ENCODE measurements around the gene GPHA2.
A peak's percentile ranks its signal among the peaks of the same experiment; 100 is the strongest.

The GPHA2 gene

GRCh38 chr11:64925536-64926436 lies 9.9 kb downstream of the GPHA2 start:
- peak overlapping the region; percentile 81 for H3K9ac ChIP-seq (ENCODE audit: low read length)
- peaks cover 5% of the 10 kb centered on the region for H3K36me3 ChIP-seq (ENCODE audit: control insufficient read depth, insufficient read depth, low read length)
- no peaks in the 10 kb centered on the region for H3K27me3 ChIP-seq (ENCODE audit: control insufficient read depth, insufficient read depth, low read length)
- peaks cover 23% of the 10 kb centered on the region for H3K4me1 ChIP-seq (ENCODE audit: control insufficient read depth, insufficient read depth, low read length)
- peak overlapping the region; percentile 89 for H3K4me3 ChIP-seq (ENCODE audit: low read length)
- no peaks in the 10 kb centered on the region for H3K9me3 ChIP-seq (ENCODE audit: control insufficient read depth, low read length)

GRCh38 chr11:64924910-64925284 lies 10.8 kb downstream of the GPHA2 start:
- H3K27me3 ChIP-seq (ENCODE audit: control insufficient read depth, insufficient read depth, low read length), result no peaks in the 10 kb centered on the region
- peaks cover 5% of the 10 kb centered on the region for H3K36me3 ChIP-seq (ENCODE audit: control insufficient read depth, insufficient read depth, low read length)
- peaks cover 23% of the 10 kb centered on the region for H3K4me1 ChIP-seq (ENCODE audit: control insufficient read depth, insufficient read depth, low read length)
- H3K4me3 ChIP-seq (ENCODE audit: low read length), result peak overlapping the region; percentile 89
- H3K9me3 ChIP-seq (ENCODE audit: control insufficient read depth, low read length), result no peaks in the 10 kb centered on the region
- peak overlapping the region; percentile 81 for H3K9ac ChIP-seq (ENCODE audit: low read length)

GRCh38 chr11:64923944-64924909 lies 11.5 kb downstream of the GPHA2 start, which contains the start of gene PPP2R5B:
PPP2R5B (plus strand) TSS chr11:64924689; CDS start chr11:64925735, 1,046 bp downstream.
- H3K9me3 ChIP-seq (ENCODE audit: control insufficient read depth, low read length), result no peaks in the 10 kb centered on the region
- peak within 1 kb of the TSS; percentile 81 for H3K9ac ChIP-seq (ENCODE audit: low read length)
- no peaks in the 10 kb centered on the region for H3K27me3 ChIP-seq (ENCODE audit: control insufficient read depth, insufficient read depth, low read length)
- H3K4me3 ChIP-seq (ENCODE audit: low read length), result peak within 1 kb of the TSS; percentile 89
- H3K36me3 ChIP-seq (ENCODE audit: control insufficient read depth, insufficient read depth, low read length), result peaks cover 5% of the 10 kb centered on the region
- H3K4me1 ChIP-seq (ENCODE audit: control insufficient read depth, insufficient read depth, low read length), result peaks cover 23% of the 10 kb centered on the region

GRCh38 chr11:64923151-64923661 lies 12.5 kb downstream of the GPHA2 start:
- H3K27me3 ChIP-seq (ENCODE audit: control insufficient read depth, insufficient read depth, low read length), result no peaks in the 10 kb centered on the region
- H3K36me3 ChIP-seq (ENCODE audit: control insufficient read depth, insufficient read depth, low read length), result peaks cover 5% of the 10 kb centered on the region
- no peak overlapping the region for H3K9ac ChIP-seq (ENCODE audit: low read length)
- H3K4me3 ChIP-seq (ENCODE audit: low read length), result peak overlapping the region; percentile 89
- H3K9me3 ChIP-seq (ENCODE audit: control insufficient read depth, low read length), result no peaks in the 10 kb centered on the region
- peaks cover 23% of the 10 kb centered on the region for H3K4me1 ChIP-seq (ENCODE audit: control insufficient read depth, insufficient read depth, low read length)

- Histone ChIP-seq H3K9me3 (ENCODE audit: control insufficient read depth, low read length) (no peaks in the 10 kb centered on the region), H3K9ac (ENCODE audit: low read length) (no peak overlapping the region), H3K4me3 (ENCODE audit: low read length) (no peak overlapping the region), H3K4me1 (ENCODE audit: control insufficient read depth, insufficient read depth, low read length) (peaks cover 27% of the 10 kb centered on the region), H3K36me3 (ENCODE audit: control insufficient read depth, insufficient read depth, low read length) (no peaks in the 10 kb centered on the region), H3K27me3 (ENCODE audit: control insufficient read depth, insufficient read depth, low read length) (no peaks in the 10 kb centered on the region)
These were observed 14.3 kb downstream of the GPHA2 start for GRCh38 chr11:64921384-64921783.

- Histone ChIP-seq H3K27me3 (ENCODE audit: control insufficient read depth, insufficient read depth, low read length) (no peaks in the 10 kb centered on the region), H3K9ac (ENCODE audit: low read length) (no peak overlapping the region), H3K9me3 (ENCODE audit: control insufficient read depth, low read length) (no peaks in the 10 kb centered on the region), H3K4me3 (ENCODE audit: low read length) (no peak overlapping the region), H3K4me1 (ENCODE audit: control insufficient read depth, insufficient read depth, low read length) (peaks cover 28% of the 10 kb centered on the region), H3K36me3 (ENCODE audit: control insufficient read depth, insufficient read depth, low read length) (no peaks in the 10 kb centered on the region)
These were observed 15.6 kb downstream of the GPHA2 start for GRCh38 chr11:64920124-64920523.

GRCh38 chr11:64919627-64920026 lies 16.1 kb downstream of the GPHA2 start:
- H3K9me3 ChIP-seq (ENCODE audit: control insufficient read depth, low read length), result no peaks in the 10 kb centered on the region
- H3K9ac ChIP-seq (ENCODE audit: low read length), result no peak overlapping the region
- no peaks in the 10 kb centered on the region for H3K36me3 ChIP-seq (ENCODE audit: control insufficient read depth, insufficient read depth, low read length)
- H3K4me1 ChIP-seq (ENCODE audit: control insufficient read depth, insufficient read depth, low read length), result peaks cover 27% of the 10 kb centered on the region
- H3K4me3 ChIP-seq (ENCODE audit: low read length), result no peak overlapping the region
- H3K27me3 ChIP-seq (ENCODE audit: control insufficient read depth, insufficient read depth, low read length), result no peaks in the 10 kb centered on the region

GRCh38 chr11:64918017-64918416 lies 17.7 kb downstream of the GPHA2 start:
- H3K9ac ChIP-seq (ENCODE audit: low read length), result peak overlapping the region; percentile 61
- H3K27me3 ChIP-seq (ENCODE audit: control insufficient read depth, insufficient read depth, low read length), result no peaks in the 10 kb centered on the region
- peaks cover 17% of the 10 kb centered on the region for H3K4me1 ChIP-seq (ENCODE audit: control insufficient read depth, insufficient read depth, low read length)
- H3K4me3 ChIP-seq (ENCODE audit: low read length), result no peak overlapping the region
- no peaks in the 10 kb centered on the region for H3K9me3 ChIP-seq (ENCODE audit: control insufficient read depth, low read length)
- H3K36me3 ChIP-seq (ENCODE audit: control insufficient read depth, insufficient read depth, low read length), result no peaks in the 10 kb centered on the region

- H3K27me3 ChIP-seq (ENCODE audit: control insufficient read depth, insufficient read depth, low read length), result no peaks in the 10 kb centered on the region
- no peaks in the 10 kb centered on the region for H3K36me3 ChIP-seq (ENCODE audit: control insufficient read depth, insufficient read depth, low read length)
- H3K9me3 ChIP-seq (ENCODE audit: control insufficient read depth, low read length), result no peaks in the 10 kb centered on the region
- H3K4me1 ChIP-seq (ENCODE audit: control insufficient read depth, insufficient read depth, low read length), result peaks cover 17% of the 10 kb centered on the region
- peak overlapping the region; percentile 61 for H3K9ac ChIP-seq (ENCODE audit: low read length)
- H3K4me3 ChIP-seq (ENCODE audit: low read length), result no peak overlapping the region
These were observed 18.1 kb downstream of the GPHA2 start for GRCh38 chr11:64917663-64917995.

- Histone ChIP-seq H3K36me3 (ENCODE audit: control insufficient read depth, insufficient read depth, low read length) (peaks cover under 1% of the 10 kb centered on the region), H3K4me1 (ENCODE audit: control insufficient read depth, insufficient read depth, low read length) (peaks cover 17% of the 10 kb centered on the region), H3K9ac (ENCODE audit: low read length) (peak within 1 kb of the TSS; percentile 95), H3K4me3 (ENCODE audit: low read length) (peak within 1 kb of the TSS; percentile 95), H3K9me3 (ENCODE audit: control insufficient read depth, low read length) (no peaks in the 10 kb centered on the region), H3K27me3 (ENCODE audit: control insufficient read depth, insufficient read depth, low read length) (no peaks in the 10 kb centered on the region)
These were observed 18.7 kb downstream of the GPHA2 start, which contains the start of gene ATG2A for GRCh38 chr11:64916775-64917662. ATG2A (minus strand) TSS chr11:64917209; CDS start chr11:64917135, 74 bp downstream.

All from mucosa of stomach (tissue), 1 donor.